Mucosa of rectum (tissue), 2 donors: ENCODE data around the gene PAPOLA.

Source experiments
- H3K27ac ChIP-seq, 2 donors: one replicate each; pipeline ENCODE4 v1.7.0; 2013; ENCODE audit warnings: inconsistent platforms in 2 of 2, low read depth in 2 of 2, low read length in 2 of 2
- H3K27me3 ChIP-seq, 2 donors: one replicate each; pipeline ENCODE4 v1.7.0; 2013; ENCODE audit warnings: low read length in 2 of 2; ENCODE audit not compliant: control insufficient read depth in 2 of 2, insufficient read depth in 2 of 2
- H3K36me3 ChIP-seq, 2 donors: one replicate each; pipeline ENCODE4 v1.7.0; 2013; ENCODE audit warnings: low read length in 2 of 2; ENCODE audit not compliant: control insufficient read depth in 2 of 2, insufficient read depth in 2 of 2
- H3K4me1 ChIP-seq, 2 donors: one replicate each; pipeline ENCODE4 v1.7.0; 2013; ENCODE audit warnings: low read length in 2 of 2, mild to moderate bottlenecking in 1 of 2; ENCODE audit not compliant: control insufficient read depth in 2 of 2, insufficient read depth in 2 of 2
- H3K4me3 ChIP-seq, 2 donors: one replicate each; pipeline ENCODE4 v1.7.0; 2013; ENCODE audit warnings: low read length in 2 of 2
- H3K9ac ChIP-seq, 2 donors: one replicate each; pipeline ENCODE4 v1.7.0; 2013; ENCODE audit warnings: low read length in 2 of 2, low read depth in 1 of 2, mild to moderate bottlenecking in 1 of 2
- H3K9me3 ChIP-seq, 2 donors: one replicate each; pipeline ENCODE4 v1.7.0; 2013; ENCODE audit warnings: low read length in 2 of 2; ENCODE audit not compliant: control insufficient read depth in 2 of 2
- donor health status: healthy.
- donor health status: Normal muscosa, but diverticular disease.

Gene PAPOLA

DNA sequence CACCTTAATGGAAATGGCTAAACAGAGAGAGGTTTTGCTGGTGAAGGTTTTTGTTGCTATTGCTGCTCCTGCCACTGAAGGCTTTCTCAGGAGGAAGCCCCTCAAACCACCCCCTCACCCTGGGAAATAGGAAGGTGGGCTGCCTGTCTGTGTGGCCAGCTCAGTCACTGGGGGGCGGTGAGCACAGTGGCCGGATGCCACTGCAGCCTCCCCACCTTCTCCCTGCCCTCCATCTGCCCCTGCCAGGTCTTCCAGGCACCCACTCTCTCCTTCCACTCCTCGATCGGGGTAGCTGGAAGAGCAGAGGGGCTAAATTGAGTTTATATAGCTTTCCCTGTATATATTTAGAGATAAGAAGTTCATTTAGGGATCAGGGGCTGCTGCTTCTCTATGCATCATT, 80.8 kb downstream of the PAPOLA start:
- Histone ChIP-seq H3K9me3 (no peaks in the 10 kb centered on the region), H3K4me3 (no peak overlapping the region), H3K27me3 (peaks cover 20 to 31% of the 10 kb centered on the region in 2 donors), H3K4me1 (no peaks in the 10 kb centered on the region), H3K36me3 (no peaks in the 10 kb centered on the region), H3K9ac (no peak overlapping the region), H3K27ac (no peak overlapping the region)

DNA sequence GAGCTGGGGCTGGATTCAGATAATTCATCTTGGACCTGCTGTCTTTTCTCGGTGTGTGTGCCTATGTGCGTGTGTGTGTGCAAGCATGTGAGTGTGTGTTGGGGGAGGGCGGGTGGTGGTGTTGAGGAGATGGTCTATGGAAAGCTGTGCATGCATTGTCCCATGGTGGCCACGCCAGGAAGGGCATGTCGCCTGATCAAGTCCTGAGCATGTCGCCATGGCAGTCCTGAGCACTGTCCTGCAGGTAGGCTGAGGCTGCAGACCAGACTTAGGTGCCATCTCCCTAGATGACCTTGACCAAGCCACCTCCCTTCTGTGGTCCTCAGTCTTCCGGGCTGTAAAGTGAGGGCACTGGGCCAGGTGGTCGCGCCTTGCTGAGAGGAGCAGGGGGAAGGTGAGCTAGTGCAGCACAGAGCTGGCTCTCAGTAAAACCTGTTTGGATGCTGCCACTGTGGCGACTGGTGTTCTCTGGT, 81.4 kb downstream of the PAPOLA start:
- no peaks in the 10 kb centered on the region for H3K4me1 ChIP-seq
- no peak overlapping the region for H3K4me3 ChIP-seq
- H3K9ac ChIP-seq, result no peak overlapping the region
- H3K9me3 ChIP-seq, result no peaks in the 10 kb centered on the region
- peaks cover 20 to 33% of the 10 kb centered on the region in 2 donors for H3K27me3 ChIP-seq
- H3K27ac ChIP-seq, result no peak overlapping the region
- H3K36me3 ChIP-seq, result no peaks in the 10 kb centered on the region

DNA sequence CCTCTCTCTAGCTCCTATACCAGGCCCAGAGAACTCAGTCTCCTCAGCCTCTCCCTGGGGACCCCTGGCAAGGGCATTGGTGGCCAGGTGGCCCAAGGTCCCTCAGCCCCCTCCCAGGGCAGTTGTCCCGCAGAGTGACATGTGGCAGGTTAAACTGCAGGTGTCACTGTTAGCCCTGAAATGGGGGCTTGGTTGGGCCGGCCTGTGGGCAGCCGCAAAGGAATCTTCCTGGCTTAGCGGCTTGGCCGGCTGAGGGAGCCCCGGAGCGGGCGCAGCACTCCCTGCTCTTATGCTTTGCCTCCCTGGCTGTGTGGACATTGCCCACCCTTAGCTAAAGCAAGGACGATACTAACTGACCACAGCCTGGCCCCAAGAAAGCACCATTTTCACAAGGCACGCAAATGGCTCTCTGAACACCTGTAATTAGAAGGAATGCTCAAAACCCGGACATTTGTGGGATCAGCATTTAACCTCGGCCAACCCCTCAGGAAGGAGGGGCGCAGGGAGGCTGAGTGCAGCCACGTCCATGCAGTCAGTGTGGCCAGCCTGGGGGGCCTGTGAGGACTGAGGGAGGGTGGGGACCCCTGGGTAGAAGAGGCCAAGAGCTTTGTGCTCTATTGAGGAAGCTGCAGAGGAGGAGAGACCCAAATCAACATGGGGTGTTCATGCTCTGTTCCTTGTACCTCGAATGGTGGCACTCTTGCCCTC, 82.2 kb downstream of the PAPOLA start:
- no peak overlapping the region for H3K27ac ChIP-seq
- H3K27me3 ChIP-seq, result peaks cover 20 to 33% of the 10 kb centered on the region in 2 donors
- no peaks in the 10 kb centered on the region for H3K4me1 ChIP-seq
- H3K9ac ChIP-seq, result no peak overlapping the region
- no peak overlapping the region for H3K4me3 ChIP-seq
- no peaks in the 10 kb centered on the region for H3K9me3 ChIP-seq
- H3K36me3 ChIP-seq, result no peaks in the 10 kb centered on the region

DNA sequence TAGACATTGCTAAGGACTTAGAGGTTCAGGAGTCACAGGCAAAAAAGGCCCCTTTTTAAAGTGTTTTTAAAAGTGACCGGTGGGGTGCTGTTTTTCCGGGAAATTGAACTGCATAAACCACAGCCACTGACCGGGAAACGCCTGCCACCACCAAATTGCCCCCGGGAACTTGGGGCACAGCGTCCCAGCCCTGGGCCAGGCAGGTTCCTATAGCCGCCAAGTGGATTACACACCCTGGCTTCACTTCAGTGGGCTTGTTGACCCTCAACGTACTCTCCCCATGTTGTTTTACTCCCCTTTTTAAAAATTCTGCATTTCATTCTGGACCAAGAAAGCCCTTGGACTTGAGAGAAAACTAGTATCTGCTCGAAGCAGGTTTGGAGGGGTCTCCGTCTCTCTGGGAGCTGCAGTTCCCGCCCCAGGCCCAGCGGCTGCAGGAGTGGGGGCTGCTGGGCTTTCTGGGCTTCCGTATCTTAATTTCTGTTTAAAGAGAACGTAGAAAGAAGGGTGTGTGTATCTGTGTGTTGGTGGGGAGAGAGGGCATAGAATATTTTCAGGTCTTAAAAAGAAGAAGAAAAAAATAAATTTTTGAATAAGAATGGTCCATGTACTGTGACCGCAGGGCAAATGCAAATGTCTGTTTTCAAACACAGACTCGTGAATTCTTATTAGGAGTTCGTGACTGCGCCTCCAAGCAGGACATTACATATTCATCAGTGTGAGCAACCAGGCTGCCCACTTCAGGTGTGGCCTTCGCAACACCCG, 82.9 kb downstream of the PAPOLA start:
- H3K27me3 ChIP-seq, result peaks cover 20 to 33% of the 10 kb centered on the region in 2 donors

DNA sequence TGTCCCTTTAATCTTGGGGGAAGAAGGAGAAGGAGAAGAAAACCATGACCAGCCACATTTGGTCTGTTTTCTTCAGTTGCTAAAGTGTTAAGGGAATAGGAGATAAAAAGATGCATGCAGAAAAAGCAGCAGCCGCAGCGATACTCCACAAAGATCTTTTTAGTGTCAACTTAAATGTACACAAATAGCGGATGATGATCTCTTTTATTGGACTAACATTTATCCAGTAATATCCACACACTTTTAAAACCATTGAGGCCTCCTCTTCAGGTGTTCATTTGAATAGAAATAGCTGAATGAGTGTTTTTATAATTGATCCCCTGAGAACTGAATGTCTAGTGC, 83.5 kb downstream of the PAPOLA start:
- H3K4me3 ChIP-seq, result no peak overlapping the region
- H3K27ac ChIP-seq, result no peak overlapping the region
- no peaks in the 10 kb centered on the region for H3K36me3 ChIP-seq
- peaks cover 20 to 33% of the 10 kb centered on the region in 2 donors for H3K27me3 ChIP-seq
- no peaks in the 10 kb centered on the region for H3K9me3 ChIP-seq
- no peak overlapping the region for H3K9ac ChIP-seq
- H3K4me1 ChIP-seq, result no peaks in the 10 kb centered on the region

More for the DNA sequence above, 82.9 kb downstream of the PAPOLA start:
- Histone ChIP-seq H3K36me3 (no peaks in the 10 kb centered on the region), H3K27ac (no peak overlapping the region), H3K9me3 (no peaks in the 10 kb centered on the region), H3K9ac (no peak overlapping the region), H3K4me1 (no peaks in the 10 kb centered on the region), H3K4me3 (no peak overlapping the region)

DNA sequence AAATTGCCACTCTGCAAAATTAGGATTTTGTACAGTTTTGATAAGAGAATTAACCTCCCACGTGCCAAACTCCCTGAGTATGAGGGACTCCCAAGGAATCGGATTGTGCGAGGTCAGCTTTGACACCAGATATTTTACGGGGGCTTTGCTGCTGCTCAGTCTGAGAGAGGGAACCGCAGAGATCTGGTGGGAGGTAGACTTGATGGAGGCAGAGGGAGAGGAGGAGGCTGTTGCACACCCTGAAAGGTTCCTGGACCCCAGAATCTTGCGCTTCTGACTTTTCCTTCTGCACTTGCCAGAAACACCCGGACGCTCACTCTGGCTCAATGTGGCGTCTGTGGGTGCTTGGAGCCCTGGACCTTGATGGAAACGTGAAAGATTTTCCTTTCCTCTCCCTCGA, 83.9 kb downstream of the PAPOLA start:
- Histone ChIP-seq H3K27me3 (peaks cover 20 to 33% of the 10 kb centered on the region in 2 donors), H3K9me3 (no peaks in the 10 kb centered on the region)

DNA sequence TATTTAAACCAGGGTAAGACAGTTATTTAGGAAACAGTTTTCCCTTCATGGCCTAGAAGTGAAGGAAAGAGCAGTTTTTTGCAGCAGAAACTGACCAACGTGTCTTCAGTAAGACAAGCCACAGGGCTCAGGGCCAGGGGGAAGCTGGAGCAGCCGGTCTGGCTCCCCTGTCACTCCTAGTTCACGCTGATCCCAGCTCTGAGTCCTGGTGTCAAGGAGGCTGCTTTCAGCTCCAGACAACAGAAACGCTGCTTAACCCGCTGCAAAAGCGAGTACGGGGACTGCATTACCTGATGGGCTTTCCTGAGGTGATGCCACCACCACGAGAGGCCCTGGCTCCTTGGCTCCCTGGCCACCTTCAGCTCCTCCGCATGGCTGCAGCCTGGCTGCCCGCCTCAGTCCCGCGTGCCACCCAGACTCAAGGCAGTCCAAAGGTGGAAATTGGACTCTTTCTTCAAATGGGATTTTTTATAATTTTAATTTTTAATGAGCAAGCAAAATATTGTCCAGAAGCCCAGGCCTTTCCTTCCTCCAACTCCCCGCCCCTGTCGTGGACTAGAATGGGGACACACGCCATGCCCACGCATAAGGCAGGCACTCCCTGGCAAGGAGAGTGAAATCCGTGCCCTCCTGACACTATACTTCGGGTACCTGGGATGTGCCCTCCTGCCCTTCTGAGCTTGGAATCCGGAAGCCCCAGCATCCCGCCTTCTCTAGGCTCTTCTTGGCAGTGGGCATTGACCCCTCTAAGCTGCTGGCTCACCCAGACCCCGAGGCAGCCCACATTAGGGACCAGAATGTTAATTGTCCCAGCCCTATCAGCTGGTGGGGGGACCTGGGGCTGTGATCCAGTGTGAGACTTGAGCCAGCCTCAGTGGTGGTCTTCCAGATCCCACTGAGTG, 85.0 kb downstream of the PAPOLA start:
- Histone ChIP-seq H3K4me3 (no peak overlapping the region), H3K27ac (no peak overlapping the region), H3K9me3 (no peaks in the 10 kb centered on the region), H3K27me3 (peaks cover 22 to 35% of the 10 kb centered on the region in 2 donors), H3K4me1 (no peaks in the 10 kb centered on the region), H3K36me3 (no peaks in the 10 kb centered on the region), H3K9ac (no peak overlapping the region)

More for the DNA sequence above, 83.9 kb downstream of the PAPOLA start:
- H3K27ac ChIP-seq, result no peak overlapping the region
- no peaks in the 10 kb centered on the region for H3K4me1 ChIP-seq
- no peak overlapping the region for H3K9ac ChIP-seq
- no peak overlapping the region for H3K4me3 ChIP-seq
- H3K36me3 ChIP-seq, result no peaks in the 10 kb centered on the region

DNA sequence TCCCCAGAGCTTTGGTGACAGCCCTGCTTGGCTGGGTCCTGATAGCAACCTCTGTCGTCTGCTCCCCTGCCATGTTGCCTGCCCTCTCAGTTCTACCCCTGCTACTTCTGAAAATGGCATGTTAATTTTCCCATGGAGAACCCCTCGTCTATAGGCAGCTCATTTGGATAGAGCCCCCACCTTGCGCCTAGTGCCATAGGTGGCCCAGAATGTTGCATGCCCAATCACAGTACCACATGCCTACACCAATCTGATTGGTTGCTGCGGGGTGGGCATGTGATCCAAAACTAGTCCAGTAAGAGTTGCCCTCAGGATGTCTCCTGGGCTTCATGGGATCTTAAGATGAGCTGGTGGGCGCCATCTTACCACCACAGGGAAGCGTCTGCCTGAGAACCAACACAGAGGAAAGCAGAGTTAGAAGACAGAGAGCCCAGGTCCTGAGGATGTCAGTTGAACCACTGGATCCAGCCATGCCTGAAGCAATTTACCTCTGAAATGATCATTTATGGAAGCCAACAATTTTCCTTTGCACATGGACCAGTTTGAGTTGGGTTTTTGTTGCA, 85.7 kb downstream of the PAPOLA start:
- H3K27ac ChIP-seq, result no peak overlapping the region
- H3K9me3 ChIP-seq, result no peaks in the 10 kb centered on the region
- no peak overlapping the region for H3K4me3 ChIP-seq
- peaks cover 26 to 41% of the 10 kb centered on the region in 2 donors for H3K27me3 ChIP-seq
- no peaks in the 10 kb centered on the region for H3K36me3 ChIP-seq
- no peak overlapping the region for H3K9ac ChIP-seq
- H3K4me1 ChIP-seq, result peaks cover 0 to 3% of the 10 kb centered on the region in 2 donors

DNA sequence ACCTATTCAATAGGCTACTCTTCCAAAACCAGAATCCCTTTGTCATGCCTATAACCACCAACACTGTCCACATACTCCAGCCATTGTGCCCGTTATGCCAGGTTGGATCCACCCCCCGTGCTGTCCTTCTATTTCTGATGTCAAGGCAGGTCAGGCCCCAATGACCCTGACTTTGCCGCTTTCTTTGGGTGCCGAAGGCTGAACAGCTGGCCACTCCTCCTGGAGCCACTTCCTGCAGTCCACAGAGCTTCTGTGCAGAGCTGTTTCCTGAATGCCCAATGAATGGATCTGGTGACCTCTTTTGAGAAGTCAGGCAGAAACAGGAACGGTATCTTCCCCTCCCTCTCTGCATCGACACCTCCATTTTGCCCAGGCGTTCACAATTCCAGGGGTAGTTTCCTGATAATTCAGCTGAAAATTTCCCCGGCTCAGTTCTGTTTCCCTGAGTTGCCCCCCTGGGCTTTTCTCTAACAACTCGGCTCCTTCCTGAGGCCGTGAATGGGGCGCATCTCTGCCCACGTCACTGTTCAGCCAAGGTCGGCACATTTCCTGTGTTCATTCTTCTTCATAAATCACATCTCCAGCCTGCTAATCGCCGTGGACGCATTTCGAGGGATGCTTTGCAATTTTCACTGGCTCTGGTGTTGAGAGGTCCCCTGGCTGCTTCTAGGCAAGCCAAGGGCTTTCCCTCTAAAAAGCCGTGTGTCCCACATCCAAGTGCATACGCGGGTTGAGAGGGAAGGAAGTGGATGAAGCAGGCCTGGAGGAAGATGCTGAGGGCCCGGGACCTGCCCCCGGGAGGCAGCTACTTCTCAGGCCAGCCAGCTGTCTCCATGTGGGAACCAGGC, 86.5 kb downstream of the PAPOLA start:
- Histone ChIP-seq H3K27me3 (peaks cover 30 to 43% of the 10 kb centered on the region in 2 donors), H3K4me3 (no peak overlapping the region), H3K36me3 (no peaks in the 10 kb centered on the region), H3K9ac (no peak overlapping the region), H3K27ac (no peak overlapping the region), H3K4me1 (peaks cover 0 to 5% of the 10 kb centered on the region in 2 donors), H3K9me3 (no peaks in the 10 kb centered on the region)
